Measurements from ENCODE around the gene LVRN. TPM values are rescaled to one million over a fixed set of nuclear protein-coding genes. Genes with fewer than 3 reads are reported as not detected.
A peak's percentile ranks its signal among the peaks of the same experiment; 100 is the strongest.
"Not testable (repeated sequence)": the region's sequence is repeated elsewhere in the genome, so short reads cannot be mapped to it uniquely, and the experiment has no call there.

Gene LVRN, protein sequence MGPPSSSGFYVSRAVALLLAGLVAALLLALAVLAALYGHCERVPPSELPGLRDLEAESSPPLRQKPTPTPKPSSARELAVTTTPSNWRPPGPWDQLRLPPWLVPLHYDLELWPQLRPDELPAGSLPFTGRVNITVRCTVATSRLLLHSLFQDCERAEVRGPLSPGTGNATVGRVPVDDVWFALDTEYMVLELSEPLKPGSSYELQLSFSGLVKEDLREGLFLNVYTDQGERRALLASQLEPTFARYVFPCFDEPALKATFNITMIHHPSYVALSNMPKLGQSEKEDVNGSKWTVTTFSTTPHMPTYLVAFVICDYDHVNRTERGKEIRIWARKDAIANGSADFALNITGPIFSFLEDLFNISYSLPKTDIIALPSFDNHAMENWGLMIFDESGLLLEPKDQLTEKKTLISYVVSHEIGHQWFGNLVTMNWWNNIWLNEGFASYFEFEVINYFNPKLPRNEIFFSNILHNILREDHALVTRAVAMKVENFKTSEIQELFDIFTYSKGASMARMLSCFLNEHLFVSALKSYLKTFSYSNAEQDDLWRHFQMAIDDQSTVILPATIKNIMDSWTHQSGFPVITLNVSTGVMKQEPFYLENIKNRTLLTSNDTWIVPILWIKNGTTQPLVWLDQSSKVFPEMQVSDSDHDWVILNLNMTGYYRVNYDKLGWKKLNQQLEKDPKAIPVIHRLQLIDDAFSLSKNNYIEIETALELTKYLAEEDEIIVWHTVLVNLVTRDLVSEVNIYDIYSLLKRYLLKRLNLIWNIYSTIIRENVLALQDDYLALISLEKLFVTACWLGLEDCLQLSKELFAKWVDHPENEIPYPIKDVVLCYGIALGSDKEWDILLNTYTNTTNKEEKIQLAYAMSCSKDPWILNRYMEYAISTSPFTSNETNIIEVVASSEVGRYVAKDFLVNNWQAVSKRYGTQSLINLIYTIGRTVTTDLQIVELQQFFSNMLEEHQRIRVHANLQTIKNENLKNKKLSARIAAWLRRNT
- under 1 TPM; 0.16 to 0.32 TPM for polyA plus RNA-seq

- Histone ChIP-seq H3K4me1 (ENCODE audit: control insufficient read depth in 2 of 2, insufficient read depth in 2 of 2, low read length in 1 of 2) (peaks cover 8 to 10% of the 10 kb centered on the region in 2 donors), H3K9me3 (ENCODE audit: control insufficient read depth in 2 of 2, insufficient read depth in 1 of 2, low read depth in 1 of 2, low read length in 1 of 2) (peaks cover 4 to 6% of the 10 kb centered on the region in 2 donors), H3K27me3 (ENCODE audit: control insufficient read depth in 1 of 2, insufficient read depth in 2 of 2, low read length in 2 of 2) (peaks cover 0 to 20% of the 10 kb centered on the region in 2 donors), H3K4me3 (ENCODE audit: low read depth in 1 of 2, low read length in 2 of 2) (peak within 1 kb of the TSS; percentile 32 to 40), H3K36me3 (ENCODE audit: control insufficient read depth in 2 of 2, insufficient read depth in 2 of 2, low read length in 1 of 2) (no peaks in the 10 kb centered on the region), H3K27ac (ENCODE audit: low read depth in 2 of 2, low read length in 1 of 2) (no peak within 1 kb of the TSS)
- WGBS, 2 donors, result 10% methylated on average over 18 of the region's 18 CpGs
These were observed at the start of gene LVRN for GRCh38 chr5:115962239-115962564. LVRN (plus strand) TSS chr5:115962475; CDS start chr5:115962618, 143 bp downstream.

- H3K4me1 ChIP-seq (ENCODE audit: control insufficient read depth in 2 of 2, insufficient read depth in 2 of 2, low read length in 1 of 2); H3K9me3 ChIP-seq (ENCODE audit: control insufficient read depth in 2 of 2, insufficient read depth in 1 of 2, low read depth in 1 of 2, low read length in 1 of 2); H3K27ac ChIP-seq (ENCODE audit: low read depth in 2 of 2, low read length in 1 of 2); H3K36me3 ChIP-seq (ENCODE audit: control insufficient read depth in 2 of 2, insufficient read depth in 2 of 2, low read length in 1 of 2); H3K4me3 ChIP-seq (ENCODE audit: low read depth in 1 of 2, low read length in 2 of 2); H3K27me3 ChIP-seq (ENCODE audit: control insufficient read depth in 1 of 2, insufficient read depth in 2 of 2, low read length in 2 of 2): not testable (repeated sequence)
- WGBS, 2 donors, result 83 to 92% methylated on average over 5 of the region's 5 CpGs
These were observed 48.5 kb upstream of the LVRN start for GRCh38 chr5:115913623-115914400.

- H3K9me3 ChIP-seq (ENCODE audit: control insufficient read depth in 2 of 2, insufficient read depth in 1 of 2, low read depth in 1 of 2, low read length in 1 of 2), result no peaks in the 10 kb centered on the region
- H3K36me3 ChIP-seq (ENCODE audit: control insufficient read depth in 2 of 2, insufficient read depth in 2 of 2, low read length in 1 of 2), result no peaks in the 10 kb centered on the region
- no peak overlapping the region for H3K27ac ChIP-seq (ENCODE audit: low read depth in 2 of 2, low read length in 1 of 2)
- no peak overlapping the region for H3K4me3 ChIP-seq (ENCODE audit: low read depth in 1 of 2, low read length in 2 of 2)
- no peaks in the 10 kb centered on the region for H3K27me3 ChIP-seq (ENCODE audit: control insufficient read depth in 1 of 2, insufficient read depth in 2 of 2, low read length in 2 of 2)
- H3K4me1 ChIP-seq (ENCODE audit: control insufficient read depth in 2 of 2, insufficient read depth in 2 of 2, low read length in 1 of 2), result no peaks in the 10 kb centered on the region
- WGBS, 2 donors, result 71 to 75% methylated on average over 3 of the region's 3 CpGs
These were observed 42.0 kb upstream of the LVRN start for GRCh38 chr5:115920171-115920725.

- WGBS, 2 donors, result 82 to 84% methylated on average over 12 of the region's 12 CpGs
- not testable (repeated sequence) for H3K36me3 ChIP-seq (ENCODE audit: control insufficient read depth in 2 of 2, insufficient read depth in 2 of 2, low read length in 1 of 2); H3K4me3 ChIP-seq (ENCODE audit: low read depth in 1 of 2, low read length in 2 of 2); H3K4me1 ChIP-seq (ENCODE audit: control insufficient read depth in 2 of 2, insufficient read depth in 2 of 2, low read length in 1 of 2); H3K27me3 ChIP-seq (ENCODE audit: control insufficient read depth in 1 of 2, insufficient read depth in 2 of 2, low read length in 2 of 2); H3K9me3 ChIP-seq (ENCODE audit: control insufficient read depth in 2 of 2, insufficient read depth in 1 of 2, low read depth in 1 of 2, low read length in 1 of 2); H3K27ac ChIP-seq (ENCODE audit: low read depth in 2 of 2, low read length in 1 of 2)
These were observed 33.5 kb upstream of the LVRN start for GRCh38 chr5:115928578-115929407.

GRCh38 chr5:115930171-115930570, 32.1 kb upstream of the LVRN start:
- not testable (repeated sequence) for H3K36me3 ChIP-seq (ENCODE audit: control insufficient read depth in 2 of 2, insufficient read depth in 2 of 2, low read length in 1 of 2); H3K9me3 ChIP-seq (ENCODE audit: control insufficient read depth in 2 of 2, insufficient read depth in 1 of 2, low read depth in 1 of 2, low read length in 1 of 2); H3K4me1 ChIP-seq (ENCODE audit: control insufficient read depth in 2 of 2, insufficient read depth in 2 of 2, low read length in 1 of 2); H3K27me3 ChIP-seq (ENCODE audit: control insufficient read depth in 1 of 2, insufficient read depth in 2 of 2, low read length in 2 of 2); H3K4me3 ChIP-seq (ENCODE audit: low read depth in 1 of 2, low read length in 2 of 2); H3K27ac ChIP-seq (ENCODE audit: low read depth in 2 of 2, low read length in 1 of 2)
- WGBS, 2 donors, result 92 to 93% methylated on average over 17 of the region's 17 CpGs

DNA sequence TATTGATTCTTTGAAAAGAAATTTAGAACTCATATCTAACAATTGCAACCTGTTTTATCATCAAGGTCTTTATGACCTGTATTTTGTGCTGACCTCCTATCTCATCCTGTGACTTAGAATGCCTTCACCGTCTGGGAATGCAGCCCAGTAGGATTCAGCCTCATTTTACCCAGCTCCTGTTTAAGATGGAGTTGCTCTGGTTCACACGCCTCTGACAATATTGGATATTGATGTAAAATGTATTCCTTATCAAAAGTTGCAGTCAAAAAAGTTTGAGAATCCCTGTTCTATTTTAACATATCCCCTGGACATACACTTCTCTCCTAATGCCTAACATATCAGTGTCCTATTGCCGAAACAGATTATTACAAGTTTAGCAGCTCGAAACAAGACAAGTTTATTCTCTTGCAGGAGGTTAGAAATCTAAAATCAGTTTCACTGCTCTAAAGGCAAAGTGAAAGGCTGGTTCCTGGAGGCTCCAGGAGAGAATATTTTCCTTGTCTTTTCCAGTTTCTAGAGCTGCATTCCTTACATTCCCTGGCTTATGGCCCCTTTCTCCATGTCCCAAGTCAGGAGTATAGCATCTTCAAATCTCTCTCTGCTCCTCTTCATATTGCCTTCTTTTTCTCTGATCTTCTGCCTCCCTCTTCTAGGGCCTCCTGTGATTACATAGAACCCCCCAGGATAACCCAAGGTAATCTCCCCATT, 31.5 kb upstream of the LVRN start:
- Histone ChIP-seq H3K4me3 (ENCODE audit: low read depth in 1 of 2, low read length in 2 of 2) (no peak overlapping the region), H3K27ac (ENCODE audit: low read depth in 2 of 2, low read length in 1 of 2) (no peak overlapping the region), H3K36me3 (ENCODE audit: control insufficient read depth in 2 of 2, insufficient read depth in 2 of 2, low read length in 1 of 2) (no peaks in the 10 kb centered on the region), H3K9me3 (ENCODE audit: control insufficient read depth in 2 of 2, insufficient read depth in 1 of 2, low read depth in 1 of 2, low read length in 1 of 2) (no peaks in the 10 kb centered on the region), H3K4me1 (ENCODE audit: control insufficient read depth in 2 of 2, insufficient read depth in 2 of 2, low read length in 1 of 2) (no peaks in the 10 kb centered on the region), H3K27me3 (ENCODE audit: control insufficient read depth in 1 of 2, insufficient read depth in 2 of 2, low read length in 2 of 2) (no peaks in the 10 kb centered on the region)
- 92 to 93% methylated on average over 4 of the region's 4 CpGs for WGBS, 2 donors

DNA sequence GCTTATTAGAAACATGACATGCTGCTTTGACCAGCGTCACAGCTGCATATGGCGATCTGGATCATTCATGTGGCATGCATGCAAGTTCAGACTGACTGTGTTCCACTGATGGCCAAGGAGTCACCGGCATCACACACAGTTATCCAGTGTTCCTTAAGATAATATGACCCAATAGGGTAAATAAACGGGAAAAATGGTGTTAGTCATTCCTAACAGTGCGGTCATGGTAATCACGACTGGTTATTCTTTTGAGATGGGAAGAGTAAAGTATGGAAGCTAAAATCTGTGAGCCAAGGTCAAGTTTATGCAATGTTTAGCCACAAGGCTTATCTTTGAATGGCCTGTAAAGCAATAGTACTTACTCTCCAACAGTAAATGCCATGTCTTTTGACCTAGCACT, 29.3 kb upstream of the LVRN start:
- no peaks in the 10 kb centered on the region for H3K9me3 ChIP-seq (ENCODE audit: control insufficient read depth in 2 of 2, insufficient read depth in 1 of 2, low read depth in 1 of 2, low read length in 1 of 2)
- 90 to 91% methylated on average over 6 of the region's 6 CpGs for WGBS, 2 donors
- no peak overlapping the region for H3K4me3 ChIP-seq (ENCODE audit: low read depth in 1 of 2, low read length in 2 of 2)
- H3K27me3 ChIP-seq (ENCODE audit: control insufficient read depth in 1 of 2, insufficient read depth in 2 of 2, low read length in 2 of 2), result no peaks in the 10 kb centered on the region
- no peak overlapping the region for H3K27ac ChIP-seq (ENCODE audit: low read depth in 2 of 2, low read length in 1 of 2)
- no peaks in the 10 kb centered on the region for H3K4me1 ChIP-seq (ENCODE audit: control insufficient read depth in 2 of 2, insufficient read depth in 2 of 2, low read length in 1 of 2)
- no peaks in the 10 kb centered on the region for H3K36me3 ChIP-seq (ENCODE audit: control insufficient read depth in 2 of 2, insufficient read depth in 2 of 2, low read length in 1 of 2)

GRCh38 chr5:115934388-115934974, 27.8 kb upstream of the LVRN start:
- Histone ChIP-seq H3K4me3 (ENCODE audit: low read depth in 1 of 2, low read length in 2 of 2) (no peak overlapping the region), H3K9me3 (ENCODE audit: control insufficient read depth in 2 of 2, insufficient read depth in 1 of 2, low read depth in 1 of 2, low read length in 1 of 2) (no peaks in the 10 kb centered on the region), H3K4me1 (ENCODE audit: control insufficient read depth in 2 of 2, insufficient read depth in 2 of 2, low read length in 1 of 2) (no peaks in the 10 kb centered on the region), H3K27ac (ENCODE audit: low read depth in 2 of 2, low read length in 1 of 2) (no peak overlapping the region), H3K36me3 (ENCODE audit: control insufficient read depth in 2 of 2, insufficient read depth in 2 of 2, low read length in 1 of 2) (no peaks in the 10 kb centered on the region), H3K27me3 (ENCODE audit: control insufficient read depth in 1 of 2, insufficient read depth in 2 of 2, low read length in 2 of 2) (no peaks in the 10 kb centered on the region)
- 90% methylated on average over 10 of the region's 10 CpGs for WGBS, 2 donors

All from esophagus (tissue), 2 donors.